ENCODE results near the gene ITPRIP.
A peak's percentile ranks its signal among the peaks of the same experiment; 100 is the strongest.

Gene ITPRIP

GRCh38 chr10:104342941-104343411 lies 4.7 kb upstream of the ITPRIP start:
- no peak for DNase-seq (ENCODE audit: low read depth)
- no peak overlapping the region for H3K4me3 ChIP-seq (ENCODE audit: low read depth, low read length)
- no peak for TF ChIP-seq CTCF (conservative IDR thresholded peaks at IDR 0.05; ENCODE audit: low read depth, low read length)

DNA sequence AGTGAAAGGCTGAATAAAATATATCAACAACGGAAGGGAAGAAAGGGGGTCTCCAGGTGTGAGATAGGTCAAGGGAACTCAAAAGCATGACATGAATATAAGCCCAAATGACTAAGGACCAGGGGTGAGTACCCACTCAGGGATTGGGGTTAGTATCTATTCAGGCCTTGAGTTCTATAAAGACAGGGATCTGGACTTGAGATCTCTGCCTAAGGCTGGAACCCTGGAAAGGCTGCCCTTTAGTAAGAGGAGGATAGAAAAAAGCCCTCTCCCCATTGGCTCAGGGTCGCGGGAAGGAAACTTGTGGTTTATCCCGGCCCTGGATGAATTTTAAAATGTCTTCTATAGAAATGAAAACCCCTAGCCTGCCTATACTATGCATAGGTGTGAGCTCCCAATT lies 2.4 kb upstream of the ITPRIP start:
- TF ChIP-seq CTCF (conservative IDR thresholded peaks at IDR 0.05; ENCODE audit: low read depth, low read length): no peak
- H3K4me3 ChIP-seq (ENCODE audit: low read depth, low read length): no peak overlapping the region
- DNase-seq (ENCODE audit: low read depth): no peak

DNA sequence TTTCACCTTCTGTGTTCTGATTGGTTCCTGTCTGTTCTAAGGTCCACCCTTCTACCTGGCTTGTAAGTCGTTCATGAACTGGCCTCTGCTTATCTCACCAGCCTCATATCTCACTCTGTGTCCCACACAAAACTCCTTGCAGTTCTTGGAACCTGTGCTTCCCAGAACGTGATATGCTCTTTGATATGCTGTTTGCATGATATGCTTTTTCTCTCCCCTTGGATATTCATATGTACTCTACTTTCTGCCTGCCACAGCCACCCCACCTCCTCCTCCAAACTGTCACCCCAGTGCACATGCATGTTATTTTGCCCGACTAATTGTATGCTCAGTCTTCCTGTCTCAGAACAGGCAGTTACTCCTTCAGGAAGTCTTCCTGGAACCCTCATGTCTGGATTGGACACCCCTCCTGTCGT lies 1.9 kb upstream of the ITPRIP start:
- DNase-seq (ENCODE audit: low read depth): no peak
- TF ChIP-seq CTCF (conservative IDR thresholded peaks at IDR 0.05; ENCODE audit: low read depth, low read length): no peak
- H3K4me3 ChIP-seq (ENCODE audit: low read depth, low read length): no peak overlapping the region

GRCh38 chr10:104339469-104340110 lies 1.3 kb upstream of the ITPRIP start:
- peak overlapping the region; percentile 98 for H3K4me3 ChIP-seq (ENCODE audit: low read depth, low read length)
- peak; percentile 85 for DNase-seq (ENCODE audit: low read depth)

GRCh38 chr10:104337521-104337984 lies 712 bp downstream of the ITPRIP start:
- DNase-seq (ENCODE audit: low read depth): peak; percentile 59
- no peak for TF ChIP-seq CTCF (conservative IDR thresholded peaks at IDR 0.05; ENCODE audit: low read depth, low read length)
- peak overlapping the region; percentile 98 for H3K4me3 ChIP-seq (ENCODE audit: low read depth, low read length)

More at GRCh38 chr10:104339469-104340110, 1.3 kb upstream of the ITPRIP start:
- no peak for TF ChIP-seq CTCF (conservative IDR thresholded peaks at IDR 0.05; ENCODE audit: low read depth, low read length)

DNA sequence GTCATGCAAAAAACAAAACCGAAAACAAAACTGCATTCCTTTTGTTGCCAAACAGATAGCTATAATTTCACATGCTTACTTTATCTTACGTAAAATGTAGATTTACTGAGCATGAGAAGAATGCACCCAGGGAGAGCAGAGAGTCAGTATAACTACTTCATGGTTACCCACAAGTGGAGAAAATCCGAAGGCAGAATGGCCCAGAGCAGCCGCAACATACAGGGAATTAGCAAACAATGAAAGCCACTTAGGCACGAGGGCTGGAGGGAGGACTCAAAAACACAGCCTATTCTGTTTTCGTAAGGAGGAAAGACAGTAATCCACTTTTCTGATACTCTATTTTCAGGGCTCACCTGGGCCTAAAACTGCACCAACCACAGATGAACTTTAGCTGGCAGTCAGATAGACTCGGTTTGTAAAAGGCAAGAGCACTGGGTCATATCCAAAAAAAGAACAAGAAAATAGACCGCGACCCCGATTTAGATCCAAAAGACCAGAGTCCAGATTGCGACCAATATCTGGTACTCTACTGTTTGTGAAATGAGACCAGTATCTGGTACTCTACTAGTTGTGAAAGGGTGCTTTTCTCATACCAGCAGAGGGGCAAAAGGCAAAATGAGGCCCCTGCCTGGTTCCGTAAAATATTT lies 1.3 kb downstream of the ITPRIP start:
- no peak for TF ChIP-seq CTCF (conservative IDR thresholded peaks at IDR 0.05; ENCODE audit: low read depth, low read length)
- H3K4me3 ChIP-seq (ENCODE audit: low read depth, low read length): peak overlapping the region; percentile 98
- peak; percentile 87 for DNase-seq (ENCODE audit: low read depth)
